Effector memory CD4-positive, alpha-beta T cell (primary cell): Measurements from ENCODE around the gene TSTD2.

Experiments
- DNase-seq, 3 donors: peaks; one replicate each; pipeline ENCODE4 v3.0.0-alpha.2; 2020
- H3K27ac ChIP-seq: 2 replicates; pipeline ENCODE4 v1.7.0; 2013; ENCODE audit warnings: mild to moderate bottlenecking, low read length, moderate library complexity; ENCODE audit not compliant: insufficient read depth, poor library complexity, severe bottlenecking
- H3K27me3 ChIP-seq: replicated peaks from 2 replicates; pipeline ENCODE4 v1.7.0; 2013; ENCODE audit warnings: mild to moderate bottlenecking, low read length; ENCODE audit not compliant: insufficient read depth, control insufficient read depth, poor library complexity, severe bottlenecking
- H3K36me3 ChIP-seq: 2 replicates; pipeline ENCODE4 v1.7.0; 2013; ENCODE audit warnings: mild to moderate bottlenecking, low read length, moderate library complexity; ENCODE audit not compliant: control insufficient read depth, insufficient read depth
- H3K4me1 ChIP-seq: 2 replicates; pipeline ENCODE4 v1.7.0; 2013; ENCODE audit warnings: low read length, mild to moderate bottlenecking; ENCODE audit not compliant: control insufficient read depth, insufficient read depth, poor library complexity, severe bottlenecking
- H3K4me3 ChIP-seq: 2 replicates; pipeline ENCODE4 v1.7.0; 2013; ENCODE audit warnings: low read length, low read depth, mild to moderate bottlenecking; ENCODE audit not compliant: insufficient read depth, poor library complexity, severe bottlenecking
- H3K9me3 ChIP-seq: 2 replicates; pipeline ENCODE4 v1.7.0; 2013; ENCODE audit warnings: mild to moderate bottlenecking, low read length, moderate library complexity; ENCODE audit not compliant: control insufficient read depth

Gene TSTD2

DNA sequence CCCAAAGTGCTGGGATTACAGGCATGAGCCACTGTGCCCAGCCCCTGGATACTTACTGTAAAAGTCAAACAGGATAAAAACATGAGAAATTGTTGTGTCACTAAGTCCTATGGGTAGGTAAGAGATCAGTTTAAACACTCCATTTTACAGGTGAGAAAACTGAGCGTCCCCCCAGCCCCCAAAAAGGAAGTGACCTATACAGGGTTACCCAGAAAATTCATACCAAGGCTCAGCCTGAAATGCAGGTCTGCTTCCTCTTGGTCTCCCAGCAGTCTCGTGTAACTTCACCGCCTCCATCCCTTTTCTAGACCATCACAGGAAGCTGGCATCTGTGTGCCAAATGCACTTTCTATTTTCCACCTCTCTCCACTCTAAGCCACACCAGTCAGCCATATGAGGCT is 74.5 kb downstream of the TSTD2 start:
- DNase-seq, result no peak
- Histone ChIP-seq H3K27ac (no peak overlapping the region), H3K27me3 (no peaks in the 10 kb centered on the region), H3K9me3 (no peaks in the 10 kb centered on the region), H3K4me1 (no peaks in the 10 kb centered on the region), H3K36me3 (no peaks in the 10 kb centered on the region), H3K4me3 (no peak overlapping the region)

DNA sequence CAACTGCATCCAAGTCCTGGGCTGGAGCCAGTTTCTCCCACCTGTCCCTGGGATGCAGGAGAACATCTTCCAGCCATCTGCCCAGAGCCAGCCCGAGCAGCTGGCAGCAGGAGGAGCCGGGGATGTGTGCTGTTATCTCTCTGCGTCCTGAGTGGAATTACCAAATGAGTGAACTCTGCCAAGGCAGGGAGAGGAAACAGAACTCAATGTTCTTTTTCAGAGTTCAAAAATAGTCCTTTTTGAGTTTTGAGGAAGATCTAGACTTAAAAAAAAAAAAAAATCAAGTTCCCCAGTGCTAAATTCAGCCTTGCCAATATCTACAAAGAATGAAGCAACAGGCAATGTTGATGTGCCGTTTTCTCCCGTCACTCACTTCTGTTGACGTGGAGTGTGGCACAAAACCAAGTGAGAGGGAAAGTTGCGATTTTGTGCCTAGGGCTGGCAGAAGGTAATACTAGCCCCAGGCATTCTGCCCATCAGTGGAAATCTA is 75.5 kb downstream of the TSTD2 start:
- H3K4me1 ChIP-seq, result no peaks in the 10 kb centered on the region
- H3K9me3 ChIP-seq, result no peaks in the 10 kb centered on the region
- H3K27ac ChIP-seq, result no peak overlapping the region
- no peak for DNase-seq
- no peaks in the 10 kb centered on the region for H3K36me3 ChIP-seq
- no peaks in the 10 kb centered on the region for H3K27me3 ChIP-seq
- H3K4me3 ChIP-seq, result no peak overlapping the region

DNA sequence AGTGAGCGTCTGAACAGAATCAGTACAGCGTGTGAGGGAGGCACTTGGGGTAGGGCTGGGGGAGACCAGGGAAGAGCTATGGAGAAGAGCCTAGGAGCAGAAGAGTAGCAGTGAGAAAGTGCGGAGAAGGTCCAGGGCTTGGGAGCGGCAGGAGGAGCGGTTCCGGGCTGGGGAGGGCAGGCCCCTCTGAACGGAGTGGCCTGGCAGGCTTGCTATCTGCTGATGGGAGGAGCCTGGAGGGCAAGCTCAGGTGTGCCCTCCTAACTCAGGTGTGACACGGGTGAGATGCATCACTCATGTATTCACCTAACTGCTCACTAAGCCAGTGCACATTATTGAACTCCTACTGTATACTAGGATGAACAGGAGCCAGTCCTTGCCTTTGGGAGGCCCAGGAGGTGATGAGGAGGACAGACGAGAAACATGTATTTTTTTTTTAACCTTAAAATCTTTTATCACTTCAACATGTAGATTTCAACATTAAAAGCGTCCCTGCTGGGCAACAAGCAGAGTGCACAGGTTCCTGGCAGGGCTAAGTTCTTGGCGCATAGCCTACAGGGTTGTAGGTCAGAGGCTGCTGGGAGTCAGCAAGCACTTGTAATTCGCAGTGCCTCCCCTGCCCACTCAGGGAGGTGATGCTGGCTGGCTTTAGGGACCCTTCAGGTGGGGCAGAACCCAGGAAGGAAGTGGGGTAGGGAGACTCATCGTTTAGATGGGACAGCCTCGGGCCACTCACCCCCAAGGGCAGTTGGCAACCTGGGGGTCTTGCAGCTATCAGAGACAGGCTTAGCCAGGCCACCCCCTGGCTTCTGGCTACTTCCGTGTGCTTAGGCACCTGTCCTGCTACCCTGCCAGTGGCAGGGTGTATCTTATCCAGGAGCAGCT is 76.2 kb downstream of the TSTD2 start:
- Histone ChIP-seq H3K4me3 (no peak overlapping the region), H3K27me3 (no peaks in the 10 kb centered on the region)
- DNase-seq, result no peak

DNA sequence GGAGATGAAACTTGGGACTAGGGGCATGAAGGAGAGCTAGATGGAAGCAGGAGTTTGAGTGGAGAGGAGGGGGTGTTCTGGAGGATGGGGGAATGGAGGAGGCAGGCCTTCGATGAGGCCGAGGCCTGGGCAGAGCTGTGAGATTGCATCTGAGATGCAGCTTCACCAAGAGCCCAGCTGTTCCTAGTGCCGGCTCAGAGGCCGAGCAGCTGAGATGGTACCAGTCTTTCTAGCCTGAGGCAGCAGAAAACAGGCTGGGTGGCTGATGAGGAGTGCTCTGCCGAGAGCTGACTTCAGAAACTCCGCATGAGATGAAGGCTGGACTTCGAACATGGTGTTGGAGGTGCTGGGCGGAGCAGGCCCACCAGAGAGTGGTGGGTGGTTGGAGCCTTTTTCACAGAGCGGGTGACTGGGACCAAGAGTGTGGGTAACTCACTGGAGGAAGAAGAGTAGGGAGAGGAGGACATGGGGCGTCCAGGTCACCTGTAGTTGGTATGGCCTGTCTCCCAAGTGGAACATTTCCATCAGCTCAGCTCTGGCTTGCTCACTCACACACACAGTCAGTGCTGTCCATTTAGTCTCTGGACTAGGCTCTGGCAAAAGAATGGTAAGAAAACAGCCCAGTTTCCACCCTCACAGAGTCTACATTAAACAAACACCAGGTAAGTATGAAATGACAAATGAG is 77.0 kb downstream of the TSTD2 start:
- Histone ChIP-seq H3K36me3 (no peaks in the 10 kb centered on the region), H3K4me3 (no peak overlapping the region), H3K27me3 (no peaks in the 10 kb centered on the region), H3K4me1 (no peaks in the 10 kb centered on the region), H3K9me3 (no peaks in the 10 kb centered on the region), H3K27ac (no peak overlapping the region)
- DNase-seq, result no peak

More for the DNA sequence above, 76.2 kb downstream of the TSTD2 start:
- Histone ChIP-seq H3K4me1 (no peaks in the 10 kb centered on the region), H3K27ac (no peak overlapping the region), H3K36me3 (no peaks in the 10 kb centered on the region), H3K9me3 (no peaks in the 10 kb centered on the region)

DNA sequence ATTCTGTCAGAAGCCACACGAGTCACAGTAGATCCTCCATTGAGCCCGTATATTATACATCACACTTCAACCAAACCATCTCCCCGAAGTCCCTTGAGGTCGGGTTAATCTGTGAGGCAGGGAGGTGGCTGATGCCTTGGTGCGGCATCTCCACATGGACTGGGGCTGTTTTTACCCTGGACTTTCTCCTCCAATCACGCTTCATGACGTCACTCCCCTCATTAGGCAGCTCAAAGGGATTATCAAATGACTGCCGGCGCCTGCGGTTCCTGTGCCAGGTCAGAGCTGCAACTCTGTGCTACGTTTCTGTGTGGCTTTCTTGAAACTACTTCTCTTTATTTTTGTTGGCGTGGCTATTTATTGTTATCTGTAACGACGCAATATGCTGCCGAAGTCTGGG is 78.0 kb downstream of the TSTD2 start:
- Histone ChIP-seq H3K9me3 (no peaks in the 10 kb centered on the region), H3K27me3 (no peaks in the 10 kb centered on the region), H3K27ac (no peak overlapping the region), H3K4me3 (no peak overlapping the region), H3K4me1 (no peaks in the 10 kb centered on the region), H3K36me3 (no peaks in the 10 kb centered on the region)
- no peak for DNase-seq

DNA sequence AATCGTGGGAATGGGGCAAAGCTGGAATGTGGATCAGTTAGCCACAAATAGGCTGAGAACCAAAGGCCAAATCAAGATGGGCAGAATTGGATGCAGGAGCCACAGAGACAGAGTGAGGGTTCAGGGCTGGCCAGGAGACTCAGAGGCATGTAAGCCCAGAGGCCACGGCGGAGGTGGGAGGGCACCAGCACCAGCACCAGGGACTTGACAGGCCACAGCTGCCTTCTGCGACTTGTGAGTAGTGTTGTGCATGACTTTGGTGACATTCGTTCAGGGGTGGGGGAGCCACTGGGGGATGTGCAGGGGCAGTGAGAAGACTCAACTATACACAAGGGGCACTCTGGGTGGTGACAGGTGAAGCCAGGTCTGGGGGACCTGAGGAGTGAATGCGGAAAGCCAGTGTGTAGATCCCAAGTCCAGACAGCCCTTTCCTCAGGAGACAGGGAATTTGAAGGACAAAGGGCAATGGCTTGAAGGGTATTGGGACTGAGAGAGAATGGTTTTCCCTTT is 78.5 kb downstream of the TSTD2 start:
- no peak for DNase-seq
- Histone ChIP-seq H3K9me3 (no peaks in the 10 kb centered on the region), H3K27ac (no peak overlapping the region), H3K36me3 (no peaks in the 10 kb centered on the region), H3K27me3 (no peaks in the 10 kb centered on the region), H3K4me3 (no peak overlapping the region), H3K4me1 (no peaks in the 10 kb centered on the region)

DNA sequence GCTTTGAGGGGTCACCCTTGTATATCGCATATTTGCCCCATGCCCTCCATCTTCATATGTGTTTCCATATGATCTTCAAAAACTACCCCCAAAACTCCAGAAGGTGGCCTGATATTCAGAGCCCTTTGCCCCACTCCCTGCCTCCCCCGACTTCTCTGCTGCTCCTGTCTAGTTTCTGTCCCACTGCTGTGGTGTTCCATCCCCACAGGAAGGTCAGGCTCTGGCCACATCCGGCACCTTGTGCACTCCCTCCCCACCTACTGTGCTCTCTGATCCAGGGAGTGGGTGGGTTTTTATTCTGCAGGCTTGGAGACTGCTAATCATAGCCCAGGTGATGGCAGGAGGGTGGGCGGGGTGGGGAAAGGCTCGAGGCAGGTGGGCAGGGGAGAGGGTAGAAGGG is 79.3 kb downstream of the TSTD2 start:
- no peaks in the 10 kb centered on the region for H3K9me3 ChIP-seq
- H3K27ac ChIP-seq, result no peak overlapping the region
- DNase-seq, result no peak
- no peak overlapping the region for H3K4me3 ChIP-seq
- no peaks in the 10 kb centered on the region for H3K36me3 ChIP-seq
- no peaks in the 10 kb centered on the region for H3K4me1 ChIP-seq
- no peaks in the 10 kb centered on the region for H3K27me3 ChIP-seq

DNA sequence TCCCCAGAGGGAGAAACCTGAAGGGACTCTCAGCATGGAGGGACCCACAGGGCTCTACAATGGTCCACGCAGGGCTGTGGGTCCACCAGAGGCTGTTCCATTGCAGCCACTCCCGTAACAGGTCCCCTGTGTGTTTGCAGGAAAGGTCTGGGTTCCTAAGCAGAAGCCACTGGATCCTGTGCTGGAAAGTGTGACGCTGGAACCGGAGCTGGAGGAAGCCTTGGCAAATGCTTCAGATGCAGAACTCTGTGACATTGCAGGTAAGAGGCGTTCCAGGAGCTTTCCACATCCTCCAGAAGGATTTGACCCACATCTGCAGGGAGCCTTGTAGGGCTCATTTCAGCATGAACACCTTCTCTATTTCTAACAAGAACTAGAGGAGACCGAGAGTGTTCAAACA is 80.0 kb downstream of the TSTD2 start:
- Histone ChIP-seq H3K4me1 (no peaks in the 10 kb centered on the region), H3K36me3 (no peaks in the 10 kb centered on the region), H3K4me3 (no peak overlapping the region), H3K9me3 (no peaks in the 10 kb centered on the region), H3K27me3 (no peaks in the 10 kb centered on the region), H3K27ac (no peak overlapping the region)
- no peak for DNase-seq

DNA sequence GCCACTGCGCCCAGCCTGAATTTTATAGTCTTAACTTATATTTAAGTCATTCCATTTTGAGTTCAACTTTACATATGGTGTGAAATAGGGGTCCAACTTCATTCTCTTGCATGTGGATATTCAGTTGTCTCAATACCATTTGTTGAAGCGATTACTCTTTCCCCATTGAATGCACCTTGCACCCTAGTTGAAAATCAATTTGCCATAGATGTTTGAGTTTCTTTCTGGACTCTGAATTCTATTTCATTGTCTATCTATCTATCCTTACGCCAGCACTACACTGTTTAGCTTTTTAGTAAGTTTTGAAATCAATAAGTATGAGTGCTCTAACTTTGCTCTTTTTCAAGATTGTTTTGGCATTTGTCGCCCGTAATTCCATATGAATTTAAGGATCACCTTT is 81.9 kb downstream of the TSTD2 start:
- Histone ChIP-seq H3K36me3 (no peaks in the 10 kb centered on the region), H3K9me3 (no peaks in the 10 kb centered on the region), H3K4me1 (no peaks in the 10 kb centered on the region), H3K27me3 (no peaks in the 10 kb centered on the region), H3K4me3 (no peak overlapping the region), H3K27ac (no peak overlapping the region)
- DNase-seq, result no peak

DNA sequence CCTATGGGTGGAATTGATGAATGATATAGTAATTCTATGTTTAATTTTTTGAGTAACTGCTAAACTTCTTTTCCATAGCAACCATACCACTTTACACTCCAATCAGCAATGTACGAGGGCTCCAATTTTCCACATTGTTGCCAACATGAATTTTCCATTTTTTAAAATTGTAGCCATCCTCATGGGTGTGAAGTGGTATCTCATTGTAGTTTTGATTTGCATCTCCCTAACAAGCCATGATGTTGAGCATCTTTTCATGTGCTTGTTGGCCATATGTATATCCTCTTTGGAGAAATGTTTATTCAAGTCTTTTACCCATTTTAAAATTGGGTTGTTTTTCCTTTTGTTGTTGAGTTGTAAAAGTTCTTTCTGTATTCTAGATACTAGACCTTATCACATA is 82.8 kb downstream of the TSTD2 start:
- no peak overlapping the region for H3K27ac ChIP-seq
- H3K36me3 ChIP-seq, result no peaks in the 10 kb centered on the region
- no peak overlapping the region for H3K4me3 ChIP-seq
- no peaks in the 10 kb centered on the region for H3K4me1 ChIP-seq
- H3K9me3 ChIP-seq, result no peaks in the 10 kb centered on the region
- no peak for DNase-seq
- no peaks in the 10 kb centered on the region for H3K27me3 ChIP-seq
